ENCODE data around the gene CHD3. TPM values are rescaled to one million over a fixed set of nuclear protein-coding genes. Genes with fewer than 3 reads are reported as not detected.

Gene CHD3
- total RNA-seq, 2 donors from 2014 or later: 154 to 217 TPM

Other genes starting within 250 kb of the CHD3 start
- under 1 TPM; 0.06 to 0.42 TPM for gene ATP1B2, start 237.9 kb upstream of the CHD3 start, total RNA-seq
- gene TP53, start 201.3 kb upstream of the CHD3 start, total RNA-seq: 100 to 1,000 TPM in 1 of 2 donors, 10 to 100 TPM in 1; 79.0 to 137 TPM
- 10 to 100 TPM; 18.0 to 32.9 TPM for gene WRAP53, start 200.3 kb upstream of the CHD3 start, total RNA-seq
- not detected for gene EFNB3, start 183.6 kb upstream of the CHD3 start, total RNA-seq
- under 1 TPM in 1 of 2 donors, not detected in 1; 0.06 TPM for gene DNAH2, start 171.0 kb upstream of the CHD3 start, total RNA-seq
- 10 to 100 TPM; 33.7 to 93.3 TPM for gene KDM6B, start 54.6 kb upstream of the CHD3 start, total RNA-seq
- 1 to 10 TPM; 1.6 to 3.2 TPM for gene TMEM88, start 33.7 kb upstream of the CHD3 start, total RNA-seq
- 100 to 1,000 TPM in 1 of 2 donors, 10 to 100 TPM in 1; 61.3 to 111 TPM for gene NAA38, start 31.2 kb upstream of the CHD3 start, total RNA-seq
- gene CYB5D1, start 30.8 kb upstream of the CHD3 start, total RNA-seq: 10 to 100 TPM; 14.8 to 19.4 TPM
- 10 to 100 TPM in 1 of 2 donors, 1 to 10 TPM in 1; 2.4 to 11.7 TPM for gene RNF227, start 27.5 kb downstream of the CHD3 start, total RNA-seq
- gene KCNAB3, start 41.1 kb downstream of the CHD3 start, total RNA-seq: 10 to 100 TPM in 1 of 2 donors, 1 to 10 TPM in 1; 8.6 to 11.9 TPM
- gene TRAPPC1, start 43.2 kb downstream of the CHD3 start, total RNA-seq: 100 to 1,000 TPM; 179 to 180 TPM
- 100 to 1,000 TPM in 1 of 2 donors, 10 to 100 TPM in 1; 74.0 to 152 TPM for gene CNTROB, start 43.4 kb downstream of the CHD3 start, total RNA-seq
- under 1 TPM; 0.15 to 0.77 TPM for gene GUCY2D, start 113.8 kb downstream of the CHD3 start, total RNA-seq
- gene ALOX15B, start 150.3 kb downstream of the CHD3 start, total RNA-seq: under 1 TPM in 1 of 2 donors, not detected in 1; 0.61 TPM
- gene ALOX12B, start 198.9 kb downstream of the CHD3 start, total RNA-seq: 1 to 10 TPM; 1.1 to 6.2 TPM
- 1 to 10 TPM in 1 of 2 donors, under 1 TPM in 1; 0.13 to 1.3 TPM for gene ALOXE3, start 229.7 kb downstream of the CHD3 start, total RNA-seq
- gene HES7, start 235.3 kb downstream of the CHD3 start, total RNA-seq: 10 to 100 TPM in 1 of 2 donors, 1 to 10 TPM in 1; 2.9 to 10.0 TPM

Data from activated T-helper 17 cell treated with anti-CD3 and anti-CD28 coated beads, Interleukin-2, amount 50 U/mL, for 72 hours (primary cell).